Karpas-422 (cell line): ENCODE measurements around the gene MIEF2. TPM values are rescaled to one million over a fixed set of nuclear protein-coding genes. Genes with fewer than 3 reads are reported as not detected.
A peak's percentile ranks its signal among the peaks of the same experiment; 100 is the strongest.

Source experiments
- DNase-seq: peaks from one replicate; pipeline ENCODE4 v3.0.0-alpha.2; 2015
- H2AFZ ChIP-seq: fragments of 200-600 bp; sonication (generic); 2 replicates; pipeline ENCODE4 v1.6.1; 2014; ENCODE audit warnings: antibody characterized with exemption, low read length, mixed read lengths
- H3K27ac ChIP-seq: fragments of 200-600 bp; sonication (generic); 2 replicates; pipeline ENCODE4 v1.5.1; 2014; ENCODE audit warnings: mild to moderate bottlenecking, low read length, moderate library complexity
- H3K27me3 ChIP-seq: fragments of 200-600 bp; sonication (generic); 2 replicates; pipeline ENCODE4 v1.6.1; 2014; ENCODE audit warnings: low read length, mixed read lengths
- H3K36me3 ChIP-seq: fragments of 200-600 bp; sonication (generic); 2 replicates; pipeline ENCODE4 v1.6.1; 2014; ENCODE audit warnings: low read length, mixed read lengths; ENCODE audit not compliant: insufficient read depth
- H3K4me1 ChIP-seq: fragments of 200-600 bp; sonication (generic); 2 replicates; pipeline ENCODE4 v1.6.1; 2014; ENCODE audit warnings: mild to moderate bottlenecking, low read length, mixed read lengths
- H3K4me2 ChIP-seq: fragments of 200-600 bp; sonication (generic); 2 replicates; pipeline ENCODE4 v1.6.1; 2014; ENCODE audit warnings: low read length, low read depth, mild to moderate bottlenecking; ENCODE audit not compliant: poor library complexity, severe bottlenecking
- H3K4me3 ChIP-seq: fragments of 200-600 bp; sonication (generic); 2 replicates; pipeline ENCODE4 v1.5.1; 2014; ENCODE audit warnings: mild to moderate bottlenecking, antibody characterized with exemption, low read length, mixed read lengths
- H3K79me2 ChIP-seq: fragments of 200-600 bp; sonication (generic); 2 replicates; pipeline ENCODE4 v1.6.1; 2014; ENCODE audit warnings: mild to moderate bottlenecking, low read length, mixed read lengths
- H3K9ac ChIP-seq: fragments of 200-600 bp; sonication (generic); 2 replicates; pipeline ENCODE4 v1.6.0; 2014; ENCODE audit warnings: low read length
- H3K9me2 ChIP-seq: fragments of 200-600 bp; sonication (generic), shearing (Covaris generic); replicated peaks from 2 replicates; pipeline ENCODE4 v1.6.0; 2014; ENCODE audit warnings: mild to moderate bottlenecking, low read length, moderate library complexity; ENCODE audit not compliant: insufficient read depth
- H3K9me3 ChIP-seq: fragments of 300-700, 200-600 bp; sonication (generic); 2 replicates; pipeline ENCODE4 v1.6.1; 2014; ENCODE audit warnings: low read length, mixed read lengths
- H4K20me1 ChIP-seq: fragments of 200-600 bp; sonication (generic); 2 replicates; pipeline ENCODE4 v1.6.1; 2014; ENCODE audit warnings: mild to moderate bottlenecking, antibody characterized with exemption, low read length, low read depth; ENCODE audit not compliant: insufficient read depth
- total RNA-seq: library from RNA; depleted of rRNA; stranded (reverse); fragments of >200 nt; shearing (Covaris generic); gene quantifications from 2 replicates; pipeline ENCODE4 v1.2.3, GENCODE V29; 2014; ENCODE audit warnings: low replicate concordance; rRNA removed

Gene MIEF2
- total RNA-seq, 1 experiment from 2014 or later, result 4.5 TPM

DNA sequence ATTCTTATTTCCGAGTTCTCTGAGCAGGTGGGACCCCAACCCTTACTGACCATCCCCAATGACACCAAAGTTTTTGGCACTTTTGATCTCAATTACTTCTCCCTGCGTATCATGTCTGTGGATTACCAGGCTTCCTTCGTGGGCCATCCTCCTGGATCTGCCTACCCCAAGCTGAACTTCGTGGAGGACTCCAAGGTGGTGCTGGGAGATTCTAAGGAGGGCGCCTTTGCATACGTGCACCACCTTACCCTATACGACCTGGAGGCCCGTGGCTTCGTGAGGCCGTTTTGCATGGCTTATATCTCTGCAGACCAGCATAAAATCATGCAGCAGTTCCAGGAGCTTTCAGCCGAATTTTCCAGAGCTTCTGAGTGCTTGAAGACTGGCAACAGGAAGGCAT, 55.5 kb downstream of the MIEF2 start:
- Histone ChIP-seq H4K20me1 (peaks cover 20% of the 10 kb centered on the region), H3K79me2 (peaks cover 85% of the 10 kb centered on the region), H2AFZ (no peak overlapping the region), H3K27me3 (no peaks in the 10 kb centered on the region), H3K9ac (peak overlapping the region; percentile 85), H3K4me3 (peak overlapping the region; percentile 91), H3K9me3 (no peaks in the 10 kb centered on the region), H3K4me2 (peak overlapping the region; percentile 85), H3K9me2 (no peaks in the 10 kb centered on the region), H3K36me3 (peaks cover 19% of the 10 kb centered on the region), H3K27ac (no peak overlapping the region; the same call in 1 of the 2 replicates), H3K4me1 (peaks cover 48% of the 10 kb centered on the region)
- no peak for DNase-seq

Other genes starting within 250 kb of the MIEF2 start
- gene ATPAF2, start 221.5 kb upstream of the MIEF2 start, total RNA-seq, result 38.8 and 49.7 TPM in 2 replicates
- 7.8 and 8.9 TPM in 2 replicates for gene GID4, start 221.3 kb upstream of the MIEF2 start, total RNA-seq
- 21.5 and 26.3 TPM in 2 replicates for gene DRG2, start 172.7 kb upstream of the MIEF2 start, total RNA-seq
- gene MYO15A, start 151.9 kb upstream of the MIEF2 start, total RNA-seq, result 0.11 and 1.3 TPM in 2 replicates
- gene ALKBH5, start 76.8 kb upstream of the MIEF2 start, total RNA-seq, result 124 and 145 TPM in 2 replicates
- 12.0 and 12.1 TPM in 2 replicates for gene LLGL1, start 35.0 kb upstream of the MIEF2 start, total RNA-seq
- gene FLII, start 1.9 kb upstream of the MIEF2 start, total RNA-seq, result 128 and 166 TPM in 2 replicates
- gene TOP3A, start 54.3 kb downstream of the MIEF2 start, total RNA-seq, result 19.0 and 34.9 TPM in 2 replicates
- gene SMCR8, start 54.6 kb downstream of the MIEF2 start, total RNA-seq, result 12.7 and 14.4 TPM in 2 replicates
- gene SHMT1, start 102.9 kb downstream of the MIEF2 start, total RNA-seq, result 16.7 and 17.7 TPM in 2 replicates
- gene EVPLL, start 117.1 kb downstream of the MIEF2 start, total RNA-seq, result not detected in 2 replicates
- gene LGALS9C, start 216.1 kb downstream of the MIEF2 start, total RNA-seq, result not detected in 2 replicates